ENCODE data around the gene ALX4. TPM values are rescaled to one million over a fixed set of nuclear protein-coding genes. Genes with fewer than 3 reads are reported as not detected.

Gene ALX4
- total and polyA plus RNA-seq, 11 donors: 0.03 to 0.24 (median 0.10) TPM; not detected in 3

DNA sequence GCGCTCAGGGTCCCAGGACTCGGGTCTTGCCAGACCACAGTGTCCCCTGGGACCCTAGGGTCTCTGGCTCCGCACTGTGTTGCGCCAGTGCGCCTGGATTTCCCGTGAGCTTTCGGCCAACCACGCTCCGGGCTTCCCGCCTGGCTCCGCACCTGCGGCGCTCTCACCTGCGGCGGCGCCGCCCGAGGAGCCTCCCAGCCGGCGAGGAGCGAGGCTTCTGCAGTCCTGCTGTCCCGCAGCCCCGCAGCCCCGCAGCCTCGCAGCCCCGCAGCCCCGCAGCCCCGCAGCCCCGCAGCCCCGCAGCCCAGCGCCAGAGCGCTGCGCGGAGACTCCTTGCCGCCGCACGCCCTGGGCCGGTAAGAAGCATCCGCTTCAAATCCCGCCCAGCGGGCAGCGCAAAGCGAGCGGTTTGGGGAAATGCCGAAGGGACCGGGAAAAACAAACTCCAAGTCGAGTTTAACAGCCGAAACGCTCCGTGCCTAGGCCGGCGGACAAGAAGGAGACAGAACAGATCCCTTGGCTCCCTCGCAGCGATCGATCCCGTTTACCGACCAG, 939 bp downstream of the ALX4 start:
- Histone ChIP-seq H3K4me1 (peaks cover 2 to 49% (median 25%) of the 10 kb centered on the region in 12 donors), H3K36me3 (no peaks in the 10 kb centered on the region), H3K4me3 (peak overlapping the region; percentile 29 to 62 (median 46)), H3K9me3 (no peaks in the 10 kb centered on the region), H3K27me3 (peaks cover 50 to 100% (median 97%) of the 10 kb centered on the region in 9 donors), H3K27ac (no peak overlapping the region)
- TF ChIP-seq, protein P1, sequence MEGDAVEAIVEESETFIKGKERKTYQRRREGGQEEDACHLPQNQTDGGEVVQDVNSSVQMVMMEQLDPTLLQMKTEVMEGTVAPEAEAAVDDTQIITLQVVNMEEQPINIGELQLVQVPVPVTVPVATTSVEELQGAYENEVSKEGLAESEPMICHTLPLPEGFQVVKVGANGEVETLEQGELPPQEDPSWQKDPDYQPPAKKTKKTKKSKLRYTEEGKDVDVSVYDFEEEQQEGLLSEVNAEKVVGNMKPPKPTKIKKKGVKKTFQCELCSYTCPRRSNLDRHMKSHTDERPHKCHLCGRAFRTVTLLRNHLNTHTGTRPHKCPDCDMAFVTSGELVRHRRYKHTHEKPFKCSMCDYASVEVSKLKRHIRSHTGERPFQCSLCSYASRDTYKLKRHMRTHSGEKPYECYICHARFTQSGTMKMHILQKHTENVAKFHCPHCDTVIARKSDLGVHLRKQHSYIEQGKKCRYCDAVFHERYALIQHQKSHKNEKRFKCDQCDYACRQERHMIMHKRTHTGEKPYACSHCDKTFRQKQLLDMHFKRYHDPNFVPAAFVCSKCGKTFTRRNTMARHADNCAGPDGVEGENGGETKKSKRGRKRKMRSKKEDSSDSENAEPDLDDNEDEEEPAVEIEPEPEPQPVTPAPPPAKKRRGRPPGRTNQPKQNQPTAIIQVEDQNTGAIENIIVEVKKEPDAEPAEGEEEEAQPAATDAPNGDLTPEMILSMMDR (IDR thresholded peaks at IDR 0.05): no peak
- no peak for TF ChIP-seq POLR2A (IDR thresholded peaks at IDR 0.05)
- ATAC-seq (no peak), DNase-seq (no peak)
- WGBS, 4 donors: 9 to 15% (median 12%) methylated on average over 25 to 57 of the region's 57 CpGs
- intact Hi-C loops (cut with DNase I): loop anchor here in 1 of 10 donors (10.0 kb wide), 1 partner anchor 306 kb away; no protein-coding TSS in a partner anchor

DNA sequence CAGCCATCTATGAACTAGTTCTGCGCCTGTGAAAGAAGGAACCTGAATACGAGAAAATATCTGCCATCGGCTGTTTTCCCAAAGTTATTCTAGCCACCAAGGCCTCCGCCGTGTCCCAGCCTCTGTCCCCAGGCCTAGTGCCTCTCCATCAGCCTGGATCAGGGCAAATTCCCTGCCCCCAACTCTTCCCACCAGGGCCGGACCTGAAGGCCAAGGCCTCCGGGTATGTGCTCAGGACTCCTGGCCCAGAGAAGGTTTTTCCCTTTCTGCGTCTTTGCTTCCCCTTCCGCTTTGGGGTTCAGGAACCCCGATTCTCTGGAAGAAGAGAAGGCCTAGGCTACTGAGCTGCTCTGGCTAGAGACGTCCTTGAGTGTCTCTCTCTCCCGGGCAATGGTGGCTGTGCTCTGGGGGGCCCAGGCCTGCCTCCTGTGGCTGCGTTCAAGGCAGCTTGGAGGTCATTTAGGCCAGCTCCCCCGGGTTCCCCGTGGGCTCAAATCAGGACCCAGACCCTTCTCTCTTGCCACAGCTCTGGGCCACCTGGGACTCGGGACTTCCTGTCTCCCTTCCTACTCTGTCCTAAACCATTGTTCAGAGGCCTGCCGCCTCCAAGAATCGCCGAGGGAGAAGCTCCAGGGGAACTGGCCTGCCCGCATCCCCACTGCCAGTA, 1.6 kb downstream of the ALX4 start:
- Histone ChIP-seq H3K27me3 (peaks cover 44 to 100% (median 97%) of the 10 kb centered on the region in 9 donors), H3K4me3 (peak overlapping the region in 5 of 12 donors; percentile 37 to 62 (median 50)), H3K9me3 (no peaks in the 10 kb centered on the region), H3K36me3 (no peaks in the 10 kb centered on the region), H3K27ac (no peak overlapping the region), H3K4me1 (peaks cover 2 to 50% (median 25%) of the 10 kb centered on the region in 12 donors)
- 74 to 82% (median 76%) methylated on average over 16 to 20 of the region's 20 CpGs for WGBS, 4 donors
- intact Hi-C loops (cut with DNase I): loop anchor here in 1 of 10 donors (10.0 kb wide), 1 partner anchor 306 kb away; no protein-coding TSS in a partner anchor
- TF ChIP-seq, protein P1 (IDR thresholded peaks at IDR 0.05): no peak
- no peak for TF ChIP-seq POLR2A (IDR thresholded peaks at IDR 0.05)
- DNase-seq (no peak), ATAC-seq (no peak)

DNA sequence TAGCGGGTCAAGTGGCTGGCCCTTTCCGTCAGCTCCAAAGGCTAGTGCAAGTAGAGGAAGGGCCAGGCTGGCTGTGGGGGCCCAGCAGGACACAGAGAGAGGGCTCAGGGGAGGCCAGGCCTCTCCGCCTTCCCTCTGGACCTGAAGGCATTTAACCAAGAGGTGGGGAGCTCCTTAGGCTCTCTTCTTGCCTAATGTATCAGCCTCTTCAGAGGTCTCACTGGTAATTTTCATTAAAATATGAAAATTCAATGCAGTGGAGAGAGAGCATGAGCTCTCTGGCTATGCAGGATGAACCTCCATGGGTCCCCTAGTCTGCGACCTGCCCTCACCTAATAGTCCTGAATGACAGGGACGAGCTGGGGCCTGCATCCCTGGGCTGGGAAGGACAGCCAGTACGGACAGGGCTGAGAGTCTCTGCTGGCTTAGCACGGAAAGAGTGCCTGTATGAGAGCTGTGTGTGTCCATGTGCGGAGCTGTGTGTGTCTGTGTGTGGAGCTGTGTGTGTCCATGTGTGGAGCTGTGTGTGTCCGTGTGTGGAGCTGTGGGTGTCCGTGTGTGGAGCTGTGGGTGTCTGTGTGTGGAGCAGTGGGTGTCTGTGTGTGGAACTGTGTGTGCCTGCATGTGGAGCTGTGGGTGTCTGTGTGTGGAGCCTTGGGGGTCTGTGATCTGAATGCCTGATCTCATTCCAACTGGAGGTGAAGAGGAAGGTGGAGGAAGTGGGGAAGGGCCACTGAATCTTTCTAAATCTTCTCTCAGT, 2.4 kb downstream of the ALX4 start:
- H3K9me3 ChIP-seq: no peaks in the 10 kb centered on the region
- DNase-seq (no peak), ATAC-seq (no peak)
- peaks cover 2 to 50% (median 25%) of the 10 kb centered on the region in 12 donors for H3K4me1 ChIP-seq
- no peak overlapping the region for H3K4me3 ChIP-seq
- WGBS, 4 donors: 92 to 97% (median 94%) methylated on average over 9 to 10 of the region's 10 CpGs
- H3K36me3 ChIP-seq: no peaks in the 10 kb centered on the region
- peaks cover 37 to 100% (median 97%) of the 10 kb centered on the region in 9 donors for H3K27me3 ChIP-seq
- no peak overlapping the region for H3K27ac ChIP-seq
- intact Hi-C loops (cut with DNase I): loop anchor here in 1 of 10 donors (10.0 kb wide), 1 partner anchor 307 kb away; no protein-coding TSS in a partner anchor
- TF ChIP-seq, protein P1 (IDR thresholded peaks at IDR 0.05): no peak
- TF ChIP-seq POLR2A (IDR thresholded peaks at IDR 0.05): no peak

DNA sequence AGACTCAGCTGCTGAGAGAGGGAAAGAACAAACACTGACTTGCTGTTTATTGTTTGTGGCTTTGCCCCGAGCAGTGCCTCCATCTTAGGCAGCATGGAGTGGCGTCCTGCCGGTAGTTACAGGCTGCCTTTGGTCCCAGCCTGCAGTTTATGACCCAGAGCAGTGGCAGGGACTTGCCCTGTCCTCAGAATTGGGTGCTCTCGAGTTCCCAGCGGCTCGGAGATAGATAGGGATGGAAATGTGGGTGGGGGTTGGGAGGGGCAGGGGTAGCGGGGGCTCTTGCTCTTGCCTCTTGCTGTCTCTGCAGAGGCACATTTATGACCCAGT, 3.1 kb downstream of the ALX4 start:
- TF ChIP-seq POLR2A (IDR thresholded peaks at IDR 0.05): no peak
- TF ChIP-seq, protein P1 (IDR thresholded peaks at IDR 0.05): no peak
- WGBS, 4 donors: 86 to 93% (median 89%) methylated on average over 7 of the region's 7 CpGs
- intact Hi-C loops (cut with DNase I): loop anchor here in 1 of 10 donors (10.0 kb wide), 1 partner anchor 308 kb away; no protein-coding TSS in a partner anchor
- no peak for ATAC-seq
- no peak overlapping the region for H3K27ac ChIP-seq
- H3K9me3 ChIP-seq: no peaks in the 10 kb centered on the region
- H3K36me3 ChIP-seq: no peaks in the 10 kb centered on the region
- peaks cover 2 to 50% (median 25%) of the 10 kb centered on the region in 12 donors for H3K4me1 ChIP-seq
- no peak overlapping the region for H3K4me3 ChIP-seq
- DNase-seq: no peak
- peaks cover 31 to 100% (median 94%) of the 10 kb centered on the region in 9 donors for H3K27me3 ChIP-seq
